ENCODE results near the gene ITPA.
"Not testable (repeated sequence)": the region's sequence is repeated elsewhere in the genome, so short reads cannot be mapped to it uniquely, and the experiment has no call there.

The ITPA gene

GRCh38 chr20:3199206-3199605, 10.1 kb upstream of the ITPA start:
- no peak for DNase-seq (ENCODE audit: low read depth in 1 of 2, low spot score in 1 of 2)

GRCh38 chr20:3199976-3200755, 9.1 kb upstream of the ITPA start:
- DNase-seq (ENCODE audit: low read depth in 1 of 2, low spot score in 1 of 2): no peak

GRCh38 chr20:3202965-3203314, 6.4 kb upstream of the ITPA start:
- DNase-seq (ENCODE audit: low read depth in 1 of 2, low spot score in 1 of 2): no peak

- DNase-seq (ENCODE audit: low read depth in 1 of 2, low spot score in 1 of 2): peak in 1 of 2 donors; percentile 21
These were observed 5.8 kb upstream of the ITPA start for GRCh38 chr20:3203315-3204123.

GRCh38 chr20:3204124-3204794, 5.0 kb upstream of the ITPA start, which contains the start of gene DDRGK1:
Gene DDRGK1 (minus strand): TSS chr20:3204682. CDS start chr20:3204627, 55 bp downstream.
- peak; percentile 88 to 93 for DNase-seq (ENCODE audit: low read depth in 1 of 2, low spot score in 1 of 2)

GRCh38 chr20:3208786-3209256, 477 bp upstream of the ITPA start:
- DNase-seq (ENCODE audit: low read depth in 1 of 2, low spot score in 1 of 2): peak in 1 of 2 donors; percentile 12

- no peak for DNase-seq (ENCODE audit: low read depth in 1 of 2, low spot score in 1 of 2)
These were observed 634 bp downstream of the ITPA start for GRCh38 chr20:3209946-3210317.

GRCh38 chr20:3210346-3210745, 1.0 kb downstream of the ITPA start:
- DNase-seq (ENCODE audit: low read depth in 1 of 2, low spot score in 1 of 2): no peak

GRCh38 chr20:3213226-3213625, 3.9 kb downstream of the ITPA start:
- DNase-seq (ENCODE audit: low read depth in 1 of 2, low spot score in 1 of 2): no peak

- not testable (repeated sequence) for DNase-seq (ENCODE audit: low read depth in 1 of 2, low spot score in 1 of 2)
These were observed 6.1 kb downstream of the ITPA start for GRCh38 chr20:3215359-3215917.

- DNase-seq (ENCODE audit: low read depth in 1 of 2, low spot score in 1 of 2): peak; percentile 64 to 70
These were observed 9.2 kb downstream of the ITPA start for GRCh38 chr20:3218307-3218988.

- no peak for DNase-seq (ENCODE audit: low read depth in 1 of 2, low spot score in 1 of 2)
These were observed 12.3 kb downstream of the ITPA start for GRCh38 chr20:3221398-3222226.

GRCh38 chr20:3222635-3223600, 13.6 kb downstream of the ITPA start:
- no peak for DNase-seq (ENCODE audit: low read depth in 1 of 2, low spot score in 1 of 2)

- DNase-seq (ENCODE audit: low read depth in 1 of 2, low spot score in 1 of 2): no peak
These were observed 14.3 kb downstream of the ITPA start for GRCh38 chr20:3223651-3223993.

- DNase-seq (ENCODE audit: low read depth in 1 of 2, low spot score in 1 of 2): no peak
These were observed 14.8 kb downstream of the ITPA start for GRCh38 chr20:3223994-3224680.

GRCh38 chr20:3224681-3225421, 15.6 kb downstream of the ITPA start:
- no peak for DNase-seq (ENCODE audit: low read depth in 1 of 2, low spot score in 1 of 2)

- no peak for DNase-seq (ENCODE audit: low read depth in 1 of 2, low spot score in 1 of 2)
These were observed 16.8 kb downstream of the ITPA start for GRCh38 chr20:3226093-3226492.

GRCh38 chr20:3226864-3227263, 17.6 kb downstream of the ITPA start:
- DNase-seq (ENCODE audit: low read depth in 1 of 2, low spot score in 1 of 2): no peak
